Fibroblast of the conjunctiva (primary cell): ENCODE results near the gene ZFYVE21.

ENCODE experiments used
- DNase-seq: peaks from one replicate; pipeline ENCODE4 v3.0.0-alpha.2; 2010; ENCODE audit warnings: low read depth

ZFYVE21 gene

DNA sequence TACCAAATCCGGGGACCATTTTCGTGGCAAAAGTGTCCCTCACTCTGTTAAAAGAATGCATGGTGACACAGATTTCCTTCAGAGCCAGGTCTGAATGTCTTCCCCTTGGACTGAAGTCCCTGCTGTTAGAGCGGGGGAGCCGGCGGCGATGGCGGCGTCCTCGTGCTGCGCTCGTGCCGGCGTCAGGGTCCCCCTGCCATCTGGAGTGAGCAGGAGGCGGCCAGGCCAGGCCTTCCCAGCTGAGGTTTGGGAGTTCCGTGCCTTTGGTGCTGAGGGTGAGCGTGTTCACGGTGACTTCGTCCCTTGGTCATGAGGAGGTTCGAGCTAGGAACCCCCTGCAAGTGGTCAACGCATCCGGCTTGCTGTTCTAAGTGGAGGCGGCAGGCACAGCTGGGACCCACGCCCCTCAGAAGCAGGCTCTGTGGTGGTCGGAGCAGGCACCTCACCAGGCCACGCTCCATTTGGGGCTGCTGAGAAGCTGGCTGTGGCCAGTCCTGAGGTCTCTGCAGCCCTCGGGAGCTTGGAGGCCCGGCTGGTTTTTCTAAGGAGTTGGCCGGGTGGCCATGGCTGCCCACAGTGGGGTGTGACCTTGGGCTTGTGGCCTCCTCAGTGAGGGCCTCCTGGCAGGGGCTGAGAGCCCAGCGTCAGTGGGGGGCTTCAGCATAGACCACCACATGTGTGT, 9.5 kb downstream of the ZFYVE21 start:
- no peak for DNase-seq

GRCh38 chr14:103725739-103726395, 10.3 kb downstream of the ZFYVE21 start:
- DNase-seq = no peak

GRCh38 chr14:103726474-103726873, 10.9 kb downstream of the ZFYVE21 start:
- no peak for DNase-seq

DNA sequence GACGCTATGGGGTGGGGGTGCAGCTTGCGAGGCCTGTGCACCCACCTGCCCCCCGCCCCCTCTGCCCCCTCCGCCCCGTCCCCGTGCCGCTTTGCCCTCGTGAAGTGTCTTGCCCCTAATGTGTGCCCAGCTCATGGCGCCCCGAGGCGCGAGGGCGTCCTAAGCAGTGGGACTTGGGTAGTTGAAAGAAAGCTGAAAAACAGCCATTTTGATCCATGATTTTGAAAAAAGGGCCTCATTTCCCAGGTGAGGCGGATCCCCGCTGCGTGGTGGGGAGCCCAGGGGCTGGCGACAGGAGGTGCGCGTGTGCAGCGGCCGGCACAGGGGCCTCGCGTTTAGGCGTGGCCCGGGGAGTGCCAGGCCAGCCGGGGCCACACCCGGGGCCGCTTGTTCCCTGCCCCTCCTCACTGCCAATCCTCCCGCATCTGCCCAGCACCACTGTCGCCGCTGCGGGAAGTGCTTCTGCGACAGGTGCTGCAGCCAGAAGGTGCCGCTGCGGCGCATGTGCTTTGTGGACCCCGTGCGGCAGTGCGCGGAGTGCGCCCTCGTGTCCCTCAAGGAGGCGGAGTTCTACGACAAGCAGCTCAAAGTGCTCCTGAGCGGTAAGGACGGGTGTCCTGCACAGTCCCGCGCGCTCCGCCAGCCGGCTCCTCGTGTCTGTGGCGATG, 11.8 kb downstream of the ZFYVE21 start:
- DNase-seq = no peak

- DNase-seq = no peak
Observed at GRCh38 chr14:103728141-103728540, 12.5 kb downstream of the ZFYVE21 start.

GRCh38 chr14:103728721-103729120, 13.1 kb downstream of the ZFYVE21 start:
- no peak for DNase-seq

DNA sequence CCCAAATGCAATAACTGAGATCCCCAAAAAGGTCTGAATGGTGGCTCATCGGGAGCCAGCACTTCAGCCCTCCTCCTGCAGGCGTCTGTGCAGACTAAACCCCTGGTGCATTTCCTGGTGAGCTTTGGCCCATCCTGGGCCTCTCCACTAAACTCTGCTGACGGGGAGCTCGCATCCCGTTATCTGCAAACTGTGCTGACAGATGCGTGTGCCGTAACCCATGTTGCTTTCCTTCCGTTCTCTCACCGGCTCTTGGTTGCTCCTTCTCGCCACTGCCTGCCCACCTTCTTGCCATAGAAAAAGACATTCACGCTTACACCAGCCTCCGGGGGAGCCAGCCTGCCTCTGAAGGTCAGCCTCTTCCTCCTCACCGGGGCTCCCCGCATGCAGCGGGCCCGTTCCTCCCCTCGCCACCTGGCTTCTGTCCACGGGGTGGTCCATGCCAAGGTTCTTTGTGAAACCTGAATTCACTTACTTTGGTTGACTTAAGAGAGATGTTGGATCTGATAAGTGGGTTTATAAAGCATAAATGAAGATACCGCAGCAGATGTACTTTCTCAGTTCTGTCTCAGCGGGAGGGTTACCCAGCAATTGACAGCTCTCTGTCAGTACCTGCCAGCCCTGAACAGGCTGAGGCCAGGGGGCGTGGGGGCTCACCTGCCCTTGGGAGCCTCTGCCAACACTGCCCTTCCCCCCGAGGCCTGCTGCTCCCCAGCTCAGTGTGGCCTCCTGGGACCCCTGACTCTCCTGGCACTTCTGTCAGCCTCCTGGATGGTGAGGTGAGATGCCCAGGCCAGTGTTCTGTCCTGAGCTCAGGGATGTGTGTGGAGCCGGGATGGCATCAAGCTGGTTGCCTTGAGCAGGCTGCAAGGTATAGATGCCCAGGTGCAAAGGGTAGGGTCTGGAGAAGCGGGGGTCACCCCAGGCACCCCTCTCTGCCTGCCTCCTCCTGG, 14.2 kb downstream of the ZFYVE21 start:
- DNase-seq = no peak

DNA sequence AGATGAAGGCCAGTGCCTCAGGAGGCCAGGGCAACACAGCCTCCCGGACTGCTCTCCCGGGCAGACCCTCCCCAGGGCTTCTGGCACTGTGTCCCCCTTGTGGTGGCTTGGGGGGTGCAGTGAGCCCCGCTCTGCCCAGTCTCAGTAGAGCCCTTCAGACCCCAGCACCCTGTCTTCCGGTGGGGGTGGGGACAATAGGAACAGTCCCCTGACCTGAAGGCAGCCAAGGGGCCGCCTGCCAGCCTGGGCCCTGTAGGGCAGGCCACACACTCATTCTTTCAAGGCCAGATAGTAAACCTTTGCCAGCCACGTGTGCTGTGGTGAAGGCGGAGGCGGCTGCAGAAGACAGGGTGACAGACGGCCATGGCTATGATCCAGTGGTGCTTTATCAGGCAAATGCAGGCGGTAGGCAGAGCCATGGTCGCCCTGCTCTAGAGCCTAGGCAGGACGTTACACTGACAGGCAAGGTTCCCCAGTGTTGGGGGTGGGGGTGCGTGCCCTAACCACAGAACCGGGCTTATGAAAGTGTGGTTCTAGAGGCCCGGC, 15.0 kb downstream of the ZFYVE21 start:
- DNase-seq = no peak

DNA sequence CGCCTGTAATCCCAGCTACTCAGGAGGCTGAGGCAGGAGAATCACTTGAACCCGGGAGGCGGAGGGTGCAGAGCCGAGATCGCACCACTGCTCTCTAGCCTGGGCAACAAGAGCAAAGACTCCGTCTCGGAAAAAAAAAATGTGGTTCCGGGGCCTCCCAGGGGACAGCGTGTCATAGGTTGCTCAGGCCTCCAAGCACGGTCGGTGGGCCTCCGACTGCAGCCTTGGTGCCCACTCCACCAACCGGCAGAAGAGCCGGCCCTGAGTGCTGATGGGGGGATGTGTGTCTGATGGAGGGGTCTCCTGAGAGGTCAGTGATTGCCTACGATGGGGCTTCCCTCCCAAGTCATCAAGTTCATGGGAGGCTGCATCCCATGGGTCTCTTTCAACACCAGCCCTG, 15.9 kb downstream of the ZFYVE21 start:
- no peak for DNase-seq

DNA sequence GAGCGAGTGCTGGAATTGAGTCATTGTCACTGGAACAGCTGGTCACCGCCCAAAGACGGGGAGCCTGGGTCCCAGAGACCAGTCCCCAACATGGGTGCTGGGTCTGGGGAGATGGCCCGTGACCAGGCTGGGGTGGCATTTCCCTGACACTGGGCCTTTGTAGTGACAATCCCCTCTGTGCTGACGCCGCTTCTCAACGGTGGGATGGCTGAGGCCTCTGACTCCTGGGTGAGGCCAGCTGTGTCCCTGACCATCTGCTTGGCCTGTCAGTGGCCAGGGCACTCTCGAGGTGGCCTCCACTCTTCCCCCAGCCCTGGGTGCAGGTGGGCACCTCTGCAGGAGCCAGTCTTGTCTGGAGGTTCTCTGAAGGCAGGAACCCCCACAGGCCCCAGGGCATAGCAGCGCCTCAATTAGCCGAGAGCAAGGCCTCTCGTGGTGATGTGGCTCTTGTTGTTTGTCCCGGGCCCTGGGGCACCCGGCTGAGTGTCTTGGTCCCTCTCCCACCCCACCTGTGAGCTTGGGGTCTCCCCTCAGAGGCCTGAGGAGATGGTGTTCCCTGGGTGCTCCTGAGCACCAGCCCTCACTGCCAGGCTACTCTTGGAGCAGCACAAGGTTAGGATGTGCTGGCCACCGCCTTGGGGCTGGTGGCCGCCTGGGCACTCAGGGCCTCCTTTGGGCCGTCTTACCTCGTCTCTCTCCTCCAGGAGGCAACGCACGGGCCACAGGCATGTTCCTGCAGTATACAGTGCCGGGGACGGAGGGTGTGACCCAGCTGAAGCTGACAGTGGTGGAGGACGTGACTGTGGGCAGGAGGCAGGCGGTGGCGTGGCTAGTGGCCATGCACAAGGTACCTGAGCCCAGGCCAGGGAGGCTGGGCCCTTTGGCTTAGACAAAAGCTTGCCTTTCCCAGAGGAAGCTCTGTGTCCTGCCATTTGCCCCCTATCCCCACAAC, 16.6 kb downstream of the ZFYVE21 start:
- DNase-seq = no peak

DNA sequence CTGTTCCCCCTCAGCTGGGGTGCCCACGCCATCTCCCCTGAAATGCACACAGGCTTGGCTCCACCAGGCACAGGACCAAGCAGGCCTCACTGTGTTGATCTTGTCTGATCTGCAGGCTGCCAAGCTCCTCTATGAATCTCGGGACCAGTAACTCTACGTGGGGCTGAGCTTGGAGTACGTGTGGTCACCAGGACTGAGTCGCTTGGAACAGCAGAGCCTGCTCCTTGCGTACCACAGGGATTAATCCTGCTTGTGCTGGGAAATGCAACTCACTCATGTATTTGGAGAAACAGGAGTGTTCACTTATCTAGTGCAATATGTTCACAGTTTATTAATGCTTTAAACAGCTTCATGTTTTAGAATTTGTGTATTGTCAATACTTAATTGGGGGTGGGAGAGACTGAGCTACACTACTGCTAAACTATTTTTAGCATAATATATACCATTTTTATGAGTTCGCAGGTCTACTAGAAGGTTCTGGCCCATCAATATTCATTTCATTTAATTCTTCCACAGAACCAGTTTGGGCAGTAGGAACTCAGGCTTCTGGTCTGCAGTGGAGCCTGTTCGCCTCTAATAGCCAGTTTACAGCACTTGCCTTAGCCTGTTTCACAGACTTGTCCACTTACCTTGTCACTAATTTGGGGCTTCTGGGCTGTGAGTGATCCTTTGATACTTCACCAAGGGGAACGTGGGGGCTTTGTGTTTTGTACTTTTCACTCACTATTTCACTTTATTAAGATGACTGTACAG, 17.4 kb downstream of the ZFYVE21 start:
- no peak for DNase-seq

DNA sequence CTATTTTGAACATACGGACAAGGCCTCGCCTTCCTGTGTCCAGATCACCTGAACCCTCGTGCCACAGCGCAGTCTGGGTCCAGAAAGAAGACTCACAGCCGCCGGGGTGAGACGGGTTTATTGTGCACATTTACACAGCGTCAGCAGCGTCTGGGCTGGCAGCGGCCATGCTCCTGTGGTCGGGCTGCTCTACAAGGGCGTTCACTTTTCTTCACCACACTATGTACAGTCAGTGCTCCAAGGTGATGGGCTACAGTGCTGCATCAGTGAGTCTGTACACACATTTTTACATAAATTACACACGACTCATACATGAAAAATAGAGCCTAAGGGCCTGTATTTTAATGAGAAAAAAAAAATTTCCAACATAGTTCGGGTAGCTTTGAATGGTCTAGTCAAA, 18.0 kb downstream of the ZFYVE21 start:
- DNase-seq = no peak

DNA sequence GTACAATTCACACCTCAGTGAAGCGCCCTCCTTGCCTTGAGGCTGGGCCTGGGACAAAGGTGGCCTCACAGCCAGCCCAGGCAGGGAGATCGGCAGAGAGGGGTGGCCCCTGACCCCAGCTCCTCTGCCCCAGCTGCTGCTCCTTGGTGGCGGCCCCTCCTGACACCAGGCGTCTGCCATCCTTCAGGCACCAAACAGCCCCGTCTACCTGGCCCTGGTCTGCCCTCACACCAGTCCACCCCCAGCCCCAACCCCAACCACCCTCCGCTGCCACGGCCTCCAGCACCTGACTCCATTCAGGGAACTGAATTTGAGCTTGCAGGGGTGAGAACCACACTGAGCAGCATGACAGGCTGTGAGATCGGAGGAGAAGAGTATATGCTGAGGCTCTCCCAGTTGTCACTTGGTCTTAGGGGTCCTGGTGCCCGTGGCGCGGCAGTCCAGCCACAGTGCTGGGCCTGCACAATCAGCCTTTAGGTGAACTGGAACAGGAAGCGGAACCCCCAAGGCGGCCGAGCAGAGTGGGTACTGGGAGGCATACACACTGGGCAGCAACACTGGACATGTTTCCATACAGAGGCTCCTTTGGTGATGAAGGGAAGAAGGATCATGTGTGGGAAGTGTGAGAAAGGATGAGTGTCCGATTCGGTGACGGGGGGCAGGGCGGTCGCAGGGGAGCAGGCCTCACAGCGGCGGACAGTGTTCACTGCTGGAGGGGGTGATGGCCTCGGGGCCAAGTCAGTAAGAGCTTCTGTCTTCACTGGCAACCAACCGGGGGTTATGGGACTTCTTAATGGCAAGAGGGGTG, 18.7 kb downstream of the ZFYVE21 start:
- DNase-seq = no peak

GRCh38 chr14:103735022-103735421, 19.4 kb downstream of the ZFYVE21 start:
- DNase-seq = no peak

DNA sequence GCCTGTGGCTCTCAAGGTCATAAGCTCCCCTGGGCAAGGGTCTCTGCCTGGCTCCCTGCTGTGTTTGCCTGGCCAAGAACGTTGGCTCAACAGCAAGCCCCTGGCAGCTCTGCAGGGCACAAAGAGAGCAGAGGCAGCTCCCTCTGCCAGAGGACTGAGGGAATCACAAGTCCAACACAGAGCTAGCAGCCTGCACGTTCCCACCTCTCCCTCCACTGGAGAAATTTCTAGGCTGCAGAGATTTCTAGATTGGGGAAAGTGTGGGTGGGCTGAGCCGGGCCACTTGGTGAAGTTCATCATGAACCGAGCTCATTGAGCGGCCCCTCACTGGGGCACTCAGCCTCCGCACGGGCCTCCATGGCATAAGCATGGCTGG, 19.8 kb downstream of the ZFYVE21 start:
- no peak for DNase-seq

DNA sequence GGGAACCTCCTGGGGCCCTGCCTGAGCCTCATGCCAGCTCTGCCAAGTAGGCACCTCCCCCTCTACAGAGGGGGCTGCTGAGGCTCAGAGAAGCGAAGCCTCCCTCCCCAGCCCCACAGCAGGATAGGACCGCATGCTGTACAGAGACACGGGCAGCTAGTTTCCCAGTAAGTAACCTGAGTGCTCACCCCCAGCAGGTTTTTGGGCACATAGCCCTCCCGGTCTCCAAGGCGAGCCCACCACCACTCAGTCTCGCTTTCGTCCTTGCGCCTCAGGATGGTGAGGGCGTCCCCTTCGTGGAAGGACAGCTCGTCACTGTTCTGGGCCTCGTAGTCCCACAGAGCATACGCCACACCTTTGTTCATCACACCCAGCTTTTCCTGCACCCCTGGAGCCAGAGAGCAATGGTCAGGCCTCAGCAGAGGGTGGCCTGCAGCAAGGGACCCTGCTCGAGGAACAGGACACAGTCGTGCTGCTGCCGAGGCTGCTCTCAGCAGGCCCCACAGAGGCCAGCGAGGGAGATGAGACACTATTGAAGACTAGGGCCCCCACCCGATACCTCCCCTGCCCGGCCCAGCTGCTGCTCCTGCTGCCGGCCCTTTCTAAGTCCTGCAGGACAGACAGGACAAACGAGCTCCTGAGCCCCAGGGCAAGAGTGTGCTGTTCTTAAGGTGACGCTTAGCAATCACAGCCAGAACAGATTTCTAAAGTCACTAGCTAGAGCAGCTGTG, 20.4 kb downstream of the ZFYVE21 start:
- DNase-seq = no peak

DNA sequence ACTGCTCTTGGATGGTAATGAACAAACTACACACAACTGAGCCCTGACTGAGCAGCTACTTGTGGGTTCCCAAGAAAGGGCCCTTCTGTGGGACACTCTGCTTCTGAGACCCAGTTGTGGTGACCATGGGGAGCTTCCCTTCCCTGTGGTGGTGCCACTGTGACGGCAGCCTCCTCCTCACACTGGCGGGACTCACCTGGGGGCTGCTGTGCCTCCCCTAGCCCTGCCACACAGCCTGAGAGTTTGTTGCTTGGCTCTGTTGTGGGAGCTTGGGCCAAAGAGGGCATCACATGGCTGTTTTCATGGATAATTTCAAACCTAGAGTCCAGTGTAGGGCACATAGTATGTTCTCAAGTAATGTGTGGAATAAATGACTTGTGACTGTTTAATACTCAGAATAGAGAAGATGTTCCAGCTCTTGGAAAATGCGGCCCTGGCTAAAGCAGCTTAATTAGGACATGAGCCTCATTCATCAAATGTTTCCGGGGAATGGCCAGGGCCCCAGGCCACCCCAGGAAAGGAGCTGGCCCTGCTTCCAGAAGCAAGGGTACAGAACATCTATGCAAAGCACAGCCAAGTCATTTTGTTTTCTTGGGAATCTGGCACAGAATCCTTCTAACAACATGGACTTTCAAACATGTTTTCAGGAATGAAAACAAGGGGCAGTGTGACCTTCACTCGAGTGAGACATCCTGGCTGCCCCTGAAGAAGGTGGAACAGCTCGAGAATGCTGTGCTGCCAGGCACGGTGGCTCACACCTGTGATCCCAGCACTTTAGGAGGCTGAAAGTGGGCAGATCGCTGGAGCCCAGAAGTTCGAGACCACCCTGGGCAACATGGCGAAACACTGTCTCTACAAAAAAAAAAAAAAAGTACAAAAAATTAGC, 21.2 kb downstream of the ZFYVE21 start:
- DNase-seq = no peak
